Neutrophil (primary cell): Measurements from ENCODE around the gene CLSTN2.

Experiments used
- H3K27ac ChIP-seq: fragments of 200-600 bp; sonication (generic); 2 replicates; pipeline ENCODE4 v1.5.1; 2016; ENCODE audit warnings: mild to moderate bottlenecking, moderate library complexity
- H3K27me3 ChIP-seq: fragments of 200-600 bp; sonication (generic); 2 replicates; pipeline ENCODE4 v1.6.0; 2016; ENCODE audit warnings: mild to moderate bottlenecking
- H3K36me3 ChIP-seq: fragments of 200-600 bp; sonication (generic); 2 replicates; pipeline ENCODE4 v1.5.1; 2017
- H3K4me1 ChIP-seq, 2 experiments: fragments of 200-600 bp in 1 of 2; sonication (generic) in 1 of 2; 1 replicate in 1 of 2; 2 replicates in 1 of 2; pipeline versions ENCODE4 v1.5.1 to v1.6.1; 2013 to 2016; ENCODE audit warnings: low read depth in 1 of 2, low read length in 1 of 2, mild to moderate bottlenecking in 1 of 2, moderate library complexity in 1 of 2; ENCODE audit not compliant: control insufficient read depth in 1 of 2, insufficient read depth in 1 of 2
- H3K4me3 ChIP-seq, 2 experiments: fragments of 200-600 bp in 1 of 2; sonication (generic) in 1 of 2; 1 replicate in 1 of 2; 2 replicates in 1 of 2; pipeline ENCODE4 v1.5.1; 2013 to 2016; ENCODE audit warnings: low read depth in 1 of 2, low read length in 1 of 2, mild to moderate bottlenecking in 1 of 2, moderate library complexity in 1 of 2
- H3K9me3 ChIP-seq: fragments of 200-600 bp; sonication (generic); 2 replicates; pipeline ENCODE4 v1.5.1; 2016
- CTCF ChIP-seq: fragments of 200-600 bp; sonication (generic); IDR thresholded peaks from 2 replicates; pipeline ENCODE4 v1.5.1; 2016; ENCODE audit warnings: antibody characterized with exemption

CLSTN2 gene

GRCh38 chr3:140552403-140552802 lies 617.4 kb downstream of the CLSTN2 start:
- H3K27ac ChIP-seq, result no peak overlapping the region
- H3K36me3 ChIP-seq, result no peaks in the 10 kb centered on the region
- no peak for TF ChIP-seq CTCF
- no peaks in the 10 kb centered on the region for H3K27me3 ChIP-seq
- H3K9me3 ChIP-seq, result no peaks in the 10 kb centered on the region
- H3K4me3 ChIP-seq, result no peak overlapping the region
- H3K4me1 ChIP-seq, result no peaks in the 10 kb centered on the region

GRCh38 chr3:140552898-140553297 lies 617.9 kb downstream of the CLSTN2 start:
- no peak for TF ChIP-seq CTCF
- Histone ChIP-seq H3K27ac (no peak overlapping the region), H3K27me3 (no peaks in the 10 kb centered on the region), H3K9me3 (no peaks in the 10 kb centered on the region), H3K36me3 (no peaks in the 10 kb centered on the region), H3K4me3 (no peak overlapping the region), H3K4me1 (no peaks in the 10 kb centered on the region)

DNA sequence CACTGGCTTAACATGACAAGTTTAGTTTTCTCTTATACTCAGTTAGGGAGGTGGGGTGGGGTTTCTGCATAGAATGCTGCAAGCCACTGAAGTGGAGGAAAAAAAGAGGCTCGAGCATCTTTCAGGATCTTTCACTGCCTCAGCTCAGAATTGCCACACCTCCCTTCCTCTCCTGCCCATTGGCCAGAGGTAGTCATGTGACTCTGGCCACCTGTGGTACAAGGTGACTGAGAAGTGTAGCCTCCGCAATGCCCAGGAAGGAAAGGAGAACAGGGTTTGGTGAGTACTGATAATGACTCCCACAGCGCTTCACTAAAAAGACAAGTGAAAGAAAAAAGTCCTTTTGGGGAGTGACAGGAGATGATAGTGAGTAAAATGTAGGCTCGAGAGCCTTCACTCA lies 618.6 kb downstream of the CLSTN2 start:
- no peak for TF ChIP-seq CTCF
- H3K27ac ChIP-seq, result no peak overlapping the region
- no peaks in the 10 kb centered on the region for H3K4me1 ChIP-seq
- no peaks in the 10 kb centered on the region for H3K36me3 ChIP-seq
- H3K4me3 ChIP-seq, result no peak overlapping the region
- no peaks in the 10 kb centered on the region for H3K27me3 ChIP-seq
- no peaks in the 10 kb centered on the region for H3K9me3 ChIP-seq

GRCh38 chr3:140555666-140556065 lies 620.7 kb downstream of the CLSTN2 start:
- TF ChIP-seq CTCF, result no peak
- no peak overlapping the region for H3K27ac ChIP-seq
- H3K9me3 ChIP-seq, result no peaks in the 10 kb centered on the region
- H3K36me3 ChIP-seq, result no peaks in the 10 kb centered on the region
- H3K4me3 ChIP-seq, result no peak overlapping the region
- H3K4me1 ChIP-seq, result no peaks in the 10 kb centered on the region
- no peaks in the 10 kb centered on the region for H3K27me3 ChIP-seq

DNA sequence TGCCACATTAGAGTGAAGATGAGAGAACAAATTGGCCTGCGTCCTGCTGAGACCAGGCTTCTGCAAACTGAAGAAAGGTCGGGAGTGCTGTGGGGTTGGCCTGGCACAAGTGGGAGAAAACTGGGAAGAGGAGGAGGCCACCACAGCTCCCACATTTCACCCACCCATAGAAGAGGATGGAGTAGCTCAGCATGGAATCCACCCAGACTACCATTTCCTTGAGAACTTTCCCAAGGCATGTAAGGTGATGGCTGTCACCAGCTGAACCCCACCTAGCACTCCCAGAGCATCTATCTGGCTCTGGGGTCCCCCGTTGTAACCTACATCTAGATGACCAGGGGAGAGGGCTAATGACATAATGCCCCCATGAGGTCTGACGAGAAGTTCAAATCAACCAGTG lies 622.5 kb downstream of the CLSTN2 start:
- H3K36me3 ChIP-seq, result no peaks in the 10 kb centered on the region
- H3K4me1 ChIP-seq, result no peaks in the 10 kb centered on the region
- H3K27me3 ChIP-seq, result no peaks in the 10 kb centered on the region
- H3K4me3 ChIP-seq, result no peak overlapping the region
- TF ChIP-seq CTCF, result no peak
- H3K9me3 ChIP-seq, result no peaks in the 10 kb centered on the region
- no peak overlapping the region for H3K27ac ChIP-seq

DNA sequence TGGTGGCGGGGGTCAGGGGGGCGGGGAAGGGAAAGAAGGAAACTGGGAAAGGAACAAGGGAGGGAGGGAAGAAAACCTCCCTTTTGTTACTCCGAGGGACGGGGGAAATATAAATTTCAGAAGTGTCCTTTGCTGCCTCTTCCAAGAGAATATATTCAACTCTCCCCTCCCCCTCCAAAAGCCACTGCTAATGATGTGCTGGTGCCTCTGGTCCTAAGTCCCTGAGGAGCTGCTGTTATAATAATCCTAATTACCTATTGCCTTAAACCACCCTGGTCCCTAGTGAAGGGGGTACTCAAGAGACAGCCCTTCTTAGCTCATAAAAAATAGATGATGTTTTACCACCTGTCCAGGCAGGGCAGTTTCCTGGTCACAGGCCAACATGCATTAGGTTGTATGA lies 624.6 kb downstream of the CLSTN2 start:
- no peak overlapping the region for H3K27ac ChIP-seq
- H3K27me3 ChIP-seq, result no peaks in the 10 kb centered on the region
- H3K9me3 ChIP-seq, result no peaks in the 10 kb centered on the region
- H3K4me1 ChIP-seq, result no peaks in the 10 kb centered on the region
- H3K36me3 ChIP-seq, result no peaks in the 10 kb centered on the region
- H3K4me3 ChIP-seq, result no peak overlapping the region
- TF ChIP-seq CTCF, result no peak
